A549 (cell line): Measurements from ENCODE around the gene SLC6A3. TPM values are rescaled to one million over a fixed set of nuclear protein-coding genes. Genes with fewer than 3 reads are reported as not detected.

ENCODE experiments used
- ATAC-seq, 2 experiments: fragments of 200-7000 bp in 1 of 2; fragments of >200 bp in 1 of 2; cut with Nextera tagmentation in 1 of 2; cut with Tn5 transposase in 1 of 2; 3 replicates each; pipeline versions ENCODE4 v1.8.0 to v1.9.1; 2018 to 2020; ENCODE audit warnings: mild to moderate bottlenecking in 1 of 2, moderate library complexity in 1 of 2
- CTCF ChIA-PET: fragments of 300-600 bp; sonication (Branson Sonifier 250); formaldehyde crosslinking; extraction: SDS; loops from one replicate; lab custom pipeline; 2021; ENCODE audit warnings: antibody characterized with exemption, inconsistent platforms; lab: Yijun Ruan, JAX
- POLR2A ChIA-PET: fragments of 350-600 bp; formaldehyde crosslinking; extraction: SDS; loops from one replicate; lab custom pipeline; 2021; ENCODE audit warnings: antibody characterized with exemption, inconsistent platforms; lab: Yijun Ruan, JAX
- DNase-seq, 2 experiments: peaks; one replicate each; pipeline versions ENCODE4 v3.0.0 to v3.0.0-alpha.2; 2011 to 2016; ENCODE audit warnings: low read depth in 1 of 2, low spot score in 1 of 2
- FAIRE-seq: peaks from 2 replicates; lab custom pipeline; 2011; peaks lifted over from hg19 to GRCh38; lab: Jason Lieb, UNC
- H3K27ac ChIP-seq, 2 experiments: fragments of >200 bp; sonication (Bioruptor Twin); formaldehyde crosslinking; 3 replicates each; pipeline ENCODE4 v1.5.1; 2016 to 2017
- H3K4me1 ChIP-seq: fragments of >200 bp; sonication (Bioruptor Twin); formaldehyde crosslinking; 3 replicates; pipeline ENCODE4 v1.6.1; 2016
- H3K4me2 ChIP-seq: fragments of >200 bp; sonication (Bioruptor Twin); formaldehyde crosslinking; 3 replicates; pipeline ENCODE4 v1.6.1; 2016
- H3K4me3 ChIP-seq: fragments of >200 bp; sonication (Bioruptor Twin); formaldehyde crosslinking; 3 replicates; pipeline ENCODE4 v1.5.1; 2016
- H3K9me3 ChIP-seq: fragments of >200 bp; sonication (Bioruptor Twin); formaldehyde crosslinking; 3 replicates; pipeline ENCODE4 v1.6.1; 2016
- CBX2 ChIP-seq: fragments of 200-600 bp; sonication (generic); IDR thresholded peaks from 2 replicates; pipeline ENCODE4 v1.6.1; 2016; ENCODE audit warnings: low read depth, mild to moderate bottlenecking, borderline replicate concordance
- CHD2 ChIP-seq: fragments of 150-350 bp; IDR thresholded peaks from 2 replicates; pipeline ENCODE4 v1.6.1; 2014; ENCODE audit warnings: low read length; ENCODE audit not compliant: partially characterized antibody
- CHD4 ChIP-seq: fragments of 200-600 bp; sonication (generic); IDR thresholded peaks from 2 replicates; pipeline ENCODE4 v1.6.1; 2016; ENCODE audit warnings: antibody characterized with exemption, mild to moderate bottlenecking, borderline replicate concordance
- EHMT2 ChIP-seq: fragments of 200-600 bp; sonication (generic); IDR thresholded peaks from 2 replicates; pipeline ENCODE4 v1.6.1; 2016; ENCODE audit warnings: antibody characterized with exemption, low read depth, mild to moderate bottlenecking, moderate library complexity
- HOXA7 ChIP-seq: fragments of 250-450 bp; sonication (Bioruptor Pico); IDR thresholded peaks from 2 replicates; pipeline ENCODE4 v1.5.0; 2020; ENCODE audit warnings: mild to moderate bottlenecking, moderate library complexity
- HOXB5 ChIP-seq: fragments of 250-450 bp; sonication (Bioruptor Pico); IDR thresholded peaks from 2 replicates; pipeline ENCODE4 v1.5.0; 2020; ENCODE audit warnings: mild to moderate bottlenecking, moderate library complexity
- MYC ChIP-seq: IDR thresholded peaks from 2 replicates; pipeline ENCODE4 v1.6.1; 2012; ENCODE audit warnings: mild to moderate bottlenecking, inconsistent platforms, low read length, improper control_type of control experiment, borderline replicate concordance
- RAD21 ChIP-seq, 2 experiments: fragments of >200 bp in 1 of 2; sonication (Bioruptor Twin) in 1 of 2; formaldehyde crosslinking in 1 of 2; IDR thresholded peaks in 1 of 2; conservative IDR thresholded peaks in 1 of 2; 2 replicates in 1 of 2; 3 replicates in 1 of 2; pipeline ENCODE4 v1.6.1; 2012 to 2018; ENCODE audit warnings: inconsistent platforms in 1 of 2
- RARB ChIP-seq: fragments of 250-450 bp; sonication (Bioruptor Pico); IDR thresholded peaks from 2 replicates; pipeline ENCODE4 v1.8.0; 2021; ENCODE audit warnings: mild to moderate bottlenecking, moderate library complexity
- RFX5 ChIP-seq: fragments of 450-650 bp; IDR thresholded peaks from 2 replicates; pipeline ENCODE4 v1.7.1; 2014; ENCODE audit warnings: antibody characterized with exemption, mild to moderate bottlenecking, moderate library complexity
- SMC3 ChIP-seq: fragments of >200 bp; sonication (Bioruptor Twin); formaldehyde crosslinking; IDR thresholded peaks from 3 replicates; pipeline ENCODE4 v1.6.1; 2018; ENCODE audit warnings: inconsistent platforms
- SREBF2 ChIP-seq: fragments of 450-650 bp; IDR thresholded peaks from 2 replicates; pipeline ENCODE4 v1.6.1; 2014; ENCODE audit warnings: mild to moderate bottlenecking, moderate library complexity
- TFCP2L1 ChIP-seq: fragments of 250-450 bp; sonication (Bioruptor Pico); IDR thresholded peaks from 2 replicates; pipeline ENCODE4 v1.5.0; 2021; ENCODE audit warnings: mild to moderate bottlenecking
- ZFP36 ChIP-seq: fragments of 450-650 bp; IDR thresholded peaks from 2 replicates; pipeline ENCODE4 v1.6.1; 2014; ENCODE audit warnings: borderline replicate concordance; ENCODE audit not compliant: partially characterized antibody
- ZNF302 ChIP-seq: fragments of 250-450 bp; sonication (Bioruptor Pico); IDR thresholded peaks from 2 replicates; pipeline ENCODE4 v1.9.0; 2021; ENCODE audit warnings: inconsistent platforms, mild to moderate bottlenecking, moderate library complexity
- WGBS: methylation state at CpG from one replicate; pipeline ENCODE4 v1.1.6; 2017; ENCODE audit errors: missing lambda C conversion rate; 5-methylcytosine and 5-hydroxymethylcytosine counted together
- polyA plus RNA-seq, 4 experiments: library from polyadenylated mRNA; depleted of rRNA in 3 of 4; stranded (reverse); fragments of >200 nt; fragmentation: RNase III in 1 of 4; extraction: RNeasy Plus Mini Kit Qiagen cat#74134 plus additional on column Dnase treatment in 1 of 4; gene quantifications; 2 replicates in 3 of 4; 3 replicates in 1 of 4; pipeline ENCODE4 v1.2.3, GENCODE V29; 2011 to 2017
- TF ChIP-seq, protein P1 (sequence below): fragments of 250-450 bp; sonication (Bioruptor Pico); IDR thresholded peaks from 2 replicates; pipeline ENCODE4 v1.5.0; 2020; ENCODE audit warnings: low read depth, mild to moderate bottlenecking, moderate library complexity
- TF ChIP-seq, protein P2 (sequence below): fragments of >200 bp; sonication (Bioruptor Twin); formaldehyde crosslinking; IDR thresholded peaks from 3 replicates; pipeline ENCODE4 v1.6.1; 2016
- TF ChIP-seq, protein P3 (sequence below): IDR thresholded peaks from 2 replicates; pipeline ENCODE4 v1.6.1; 2012; ENCODE audit warnings: low read depth, borderline replicate concordance
- TF ChIP-seq, protein P4 (sequence below): fragments of 150-350 bp; IDR thresholded peaks from 2 replicates; pipeline ENCODE4 v1.6.1; 2014; ENCODE audit warnings: low read depth, mild to moderate bottlenecking, low read length
- TF ChIP-seq, protein P5 (sequence below): fragments of 200-600 bp; sonication (generic); IDR thresholded peaks from 2 replicates; pipeline ENCODE4 v1.6.1; 2016; ENCODE audit warnings: antibody characterized with exemption, mild to moderate bottlenecking, moderate library complexity

Gene SLC6A3
- polyA plus RNA-seq, 2 of the 4 experiments (the other 2 are of a cell fraction): 0.05 to 0.06 TPM

DNA sequence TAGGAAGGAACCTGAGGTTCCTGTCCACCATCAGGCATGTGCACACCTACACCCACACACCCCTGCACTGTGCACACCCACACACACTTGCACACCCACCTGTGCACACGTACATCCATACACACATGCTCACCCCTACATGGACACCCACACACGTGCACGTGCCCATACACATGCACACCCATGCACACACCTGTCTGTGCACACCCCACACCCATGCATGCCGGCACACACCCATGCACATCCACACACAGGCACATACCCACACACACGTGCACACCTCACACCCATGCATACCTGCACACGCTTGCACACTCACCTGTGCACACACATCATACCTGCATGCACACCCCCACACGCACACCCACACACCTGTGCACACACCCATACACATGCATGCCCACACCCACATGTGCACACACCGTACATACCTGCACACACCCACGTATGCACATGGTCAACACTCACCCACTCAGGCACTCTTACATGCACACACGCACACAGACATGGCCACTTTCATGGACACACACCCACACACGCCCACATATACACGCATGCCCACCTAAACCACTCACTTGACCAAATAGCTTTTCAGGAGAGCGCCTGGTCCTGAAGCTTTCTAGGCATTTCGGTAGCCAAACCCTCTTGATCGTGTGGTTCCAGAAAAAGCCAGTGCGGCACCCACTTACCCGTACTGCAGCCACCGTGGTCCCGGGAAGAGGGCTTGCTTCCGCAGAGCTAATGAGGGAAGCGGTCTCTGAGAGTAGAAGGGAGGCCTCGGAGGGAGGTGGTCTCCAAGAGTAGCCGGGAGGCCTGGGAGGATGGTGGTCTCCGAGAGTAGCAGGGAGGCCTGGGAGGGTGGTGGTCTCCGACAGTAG is 63.6 kb downstream of the SLC6A3 start (continued):
- TF ChIP-seq, protein P1, sequence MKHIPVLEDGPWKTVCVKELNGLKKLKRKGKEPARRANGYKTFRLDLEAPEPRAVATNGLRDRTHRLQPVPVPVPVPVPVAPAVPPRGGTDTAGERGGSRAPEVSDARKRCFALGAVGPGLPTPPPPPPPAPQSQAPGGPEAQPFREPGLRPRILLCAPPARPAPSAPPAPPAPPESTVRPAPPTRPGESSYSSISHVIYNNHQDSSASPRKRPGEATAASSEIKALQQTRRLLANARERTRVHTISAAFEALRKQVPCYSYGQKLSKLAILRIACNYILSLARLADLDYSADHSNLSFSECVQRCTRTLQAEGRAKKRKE (CRISPR knock-in tag): no peak
- TF ChIP-seq, protein P2, sequence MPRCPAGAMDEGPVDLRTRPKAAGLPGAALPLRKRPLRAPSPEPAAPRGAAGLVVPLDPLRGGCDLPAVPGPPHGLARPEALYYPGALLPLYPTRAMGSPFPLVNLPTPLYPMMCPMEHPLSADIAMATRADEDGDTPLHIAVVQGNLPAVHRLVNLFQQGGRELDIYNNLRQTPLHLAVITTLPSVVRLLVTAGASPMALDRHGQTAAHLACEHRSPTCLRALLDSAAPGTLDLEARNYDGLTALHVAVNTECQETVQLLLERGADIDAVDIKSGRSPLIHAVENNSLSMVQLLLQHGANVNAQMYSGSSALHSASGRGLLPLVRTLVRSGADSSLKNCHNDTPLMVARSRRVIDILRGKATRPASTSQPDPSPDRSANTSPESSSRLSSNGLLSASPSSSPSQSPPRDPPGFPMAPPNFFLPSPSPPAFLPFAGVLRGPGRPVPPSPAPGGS: no peak
- TF ChIP-seq CHD2: no peak

DNA sequence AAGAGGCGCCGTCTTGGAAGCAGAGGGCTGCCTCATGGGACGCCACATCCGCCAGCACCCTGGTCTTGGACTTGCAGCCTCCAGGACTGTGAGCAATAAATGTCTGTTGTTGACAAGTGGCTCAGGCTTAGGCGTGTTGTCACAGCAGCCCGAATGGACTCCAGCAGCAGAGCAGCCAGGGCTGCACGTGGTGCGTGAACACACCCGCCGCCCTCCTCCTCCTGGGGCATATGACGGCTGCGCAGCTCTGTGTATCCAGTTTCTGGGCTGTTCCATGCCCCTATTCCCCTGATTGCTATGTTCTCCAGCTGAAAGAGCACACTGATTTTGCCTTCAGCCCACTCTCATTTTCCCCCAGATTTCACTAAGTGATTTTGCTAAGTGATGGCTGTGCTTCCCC is 64.3 kb downstream of the SLC6A3 start:
- Histone ChIP-seq H3K4me3 (no peak overlapping the region), H3K9me3 (peaks cover 7% of the 10 kb centered on the region; the same call in 2 of the 3 replicates), H3K4me2 (peak overlapping the region; percentile 60), H3K27ac (no peak overlapping the region), H3K4me1 (0 out of 3 replicates have a peak, but pooled peaks cover 8% of the 10 kb centered on the region)
- WGBS: 82% methylated on average over 12 of the region's 12 CpGs
- CTCF ChIA-PET: interaction anchor here (0.5 to 3.1 kb wide), 41 partner anchors 9 to 818 kb away, joined by 3 to 36 read pairs (median 5); no protein-coding TSS in a partner anchor
- no peak for FAIRE-seq
- TF ChIP-seq RARB (CRISPR knock-in tag): no peak
- TF ChIP-seq, protein P3, sequence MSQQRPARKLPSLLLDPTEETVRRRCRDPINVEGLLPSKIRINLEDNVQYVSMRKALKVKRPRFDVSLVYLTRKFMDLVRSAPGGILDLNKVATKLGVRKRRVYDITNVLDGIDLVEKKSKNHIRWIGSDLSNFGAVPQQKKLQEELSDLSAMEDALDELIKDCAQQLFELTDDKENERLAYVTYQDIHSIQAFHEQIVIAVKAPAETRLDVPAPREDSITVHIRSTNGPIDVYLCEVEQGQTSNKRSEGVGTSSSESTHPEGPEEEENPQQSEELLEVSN: no peak
- no peak for TF ChIP-seq TFCP2L1
- no peak for TF ChIP-seq CHD4
- no peak for TF ChIP-seq SMC3
- no peak for TF ChIP-seq CBX2
- no peak for TF ChIP-seq ZFP36
- TF ChIP-seq HOXB5 (CRISPR knock-in tag): no peak
- TF ChIP-seq RAD21 (conservative IDR thresholded peaks at IDR 0.05 in 1 of 2, IDR thresholded peaks at IDR 0.05 in 1 of 2): no peak
- TF ChIP-seq, protein P4, sequence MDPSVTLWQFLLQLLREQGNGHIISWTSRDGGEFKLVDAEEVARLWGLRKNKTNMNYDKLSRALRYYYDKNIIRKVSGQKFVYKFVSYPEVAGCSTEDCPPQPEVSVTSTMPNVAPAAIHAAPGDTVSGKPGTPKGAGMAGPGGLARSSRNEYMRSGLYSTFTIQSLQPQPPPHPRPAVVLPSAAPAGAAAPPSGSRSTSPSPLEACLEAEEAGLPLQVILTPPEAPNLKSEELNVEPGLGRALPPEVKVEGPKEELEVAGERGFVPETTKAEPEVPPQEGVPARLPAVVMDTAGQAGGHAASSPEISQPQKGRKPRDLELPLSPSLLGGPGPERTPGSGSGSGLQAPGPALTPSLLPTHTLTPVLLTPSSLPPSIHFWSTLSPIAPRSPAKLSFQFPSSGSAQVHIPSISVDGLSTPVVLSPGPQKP: no peak
- no peak for TF ChIP-seq ZNF302 (CRISPR knock-in tag)
- TF ChIP-seq, protein P5, sequence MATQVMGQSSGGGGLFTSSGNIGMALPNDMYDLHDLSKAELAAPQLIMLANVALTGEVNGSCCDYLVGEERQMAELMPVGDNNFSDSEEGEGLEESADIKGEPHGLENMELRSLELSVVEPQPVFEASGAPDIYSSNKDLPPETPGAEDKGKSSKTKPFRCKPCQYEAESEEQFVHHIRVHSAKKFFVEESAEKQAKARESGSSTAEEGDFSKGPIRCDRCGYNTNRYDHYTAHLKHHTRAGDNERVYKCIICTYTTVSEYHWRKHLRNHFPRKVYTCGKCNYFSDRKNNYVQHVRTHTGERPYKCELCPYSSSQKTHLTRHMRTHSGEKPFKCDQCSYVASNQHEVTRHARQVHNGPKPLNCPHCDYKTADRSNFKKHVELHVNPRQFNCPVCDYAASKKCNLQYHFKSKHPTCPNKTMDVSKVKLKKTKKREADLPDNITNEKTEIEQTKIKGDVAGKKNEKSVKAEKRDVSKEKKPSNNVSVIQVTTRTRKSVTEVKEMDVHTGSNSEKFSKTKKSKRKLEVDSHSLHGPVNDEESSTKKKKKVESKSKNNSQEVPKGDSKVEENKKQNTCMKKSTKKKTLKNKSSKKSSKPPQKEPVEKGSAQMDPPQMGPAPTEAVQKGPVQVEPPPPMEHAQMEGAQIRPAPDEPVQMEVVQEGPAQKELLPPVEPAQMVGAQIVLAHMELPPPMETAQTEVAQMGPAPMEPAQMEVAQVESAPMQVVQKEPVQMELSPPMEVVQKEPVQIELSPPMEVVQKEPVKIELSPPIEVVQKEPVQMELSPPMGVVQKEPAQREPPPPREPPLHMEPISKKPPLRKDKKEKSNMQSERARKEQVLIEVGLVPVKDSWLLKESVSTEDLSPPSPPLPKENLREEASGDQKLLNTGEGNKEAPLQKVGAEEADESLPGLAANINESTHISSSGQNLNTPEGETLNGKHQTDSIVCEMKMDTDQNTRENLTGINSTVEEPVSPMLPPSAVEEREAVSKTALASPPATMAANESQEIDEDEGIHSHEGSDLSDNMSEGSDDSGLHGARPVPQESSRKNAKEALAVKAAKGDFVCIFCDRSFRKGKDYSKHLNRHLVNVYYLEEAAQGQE: no peak
- TF ChIP-seq EHMT2: no peak
- no peak for TF ChIP-seq HOXA7
- no peak for TF ChIP-seq RFX5
- TF ChIP-seq SREBF2: no peak
- TF ChIP-seq, protein P2: no peak
- TF ChIP-seq MYC: no peak
- no peak for DNase-seq
- POLR2A ChIA-PET: no interaction called here
- no peak for ATAC-seq
